ENCODE measurements around the gene MNT.
A peak's percentile ranks its signal among the peaks of the same experiment; 100 is the strongest.

Gene MNT

GRCh38 chr17:2415081-2415480 lies 14.2 kb upstream of the MNT start:
- DNase-seq = no peak
- no peak for TF ChIP-seq CTCF (IDR thresholded peaks at IDR 0.05; ENCODE audit: low read depth, low read length)
- Histone ChIP-seq H3K36me3 (peaks cover 61% of the 10 kb centered on the region), H3K9me3 (ENCODE audit: severe bottlenecking) (no peaks in the 10 kb centered on the region), H3K27me3 (ENCODE audit: insufficient read depth, low read depth, severe bottlenecking) (no peaks in the 10 kb centered on the region), H3K27ac (no peak overlapping the region), H3K4me3 (ENCODE audit: low read depth, low read length) (no peak overlapping the region)

- Histone ChIP-seq H3K36me3 (peaks cover 56% of the 10 kb centered on the region), H3K27ac (no peak overlapping the region), H3K4me3 (ENCODE audit: low read depth, low read length) (no peak overlapping the region), H3K27me3 (ENCODE audit: insufficient read depth, low read depth, severe bottlenecking) (no peaks in the 10 kb centered on the region), H3K9me3 (ENCODE audit: severe bottlenecking) (no peaks in the 10 kb centered on the region)
- no peak for TF ChIP-seq CTCF (IDR thresholded peaks at IDR 0.05; ENCODE audit: low read depth, low read length)
- DNase-seq = no peak
Observed at GRCh38 chr17:2414446-2415064, 13.7 kb upstream of the MNT start.

- H3K4me3 ChIP-seq (ENCODE audit: low read depth, low read length) = no peak overlapping the region
- TF ChIP-seq CTCF (IDR thresholded peaks at IDR 0.05; ENCODE audit: low read depth, low read length) = peak; percentile 16; the same call in 1 of the 2 replicates
- H3K27me3 ChIP-seq (ENCODE audit: insufficient read depth, low read depth, severe bottlenecking) = no peaks in the 10 kb centered on the region
- H3K9me3 ChIP-seq (ENCODE audit: severe bottlenecking) = no peaks in the 10 kb centered on the region
- peaks cover 36% of the 10 kb centered on the region for H3K36me3 ChIP-seq
- no peak for DNase-seq
- no peak overlapping the region for H3K27ac ChIP-seq
Observed at GRCh38 chr17:2412561-2413021, 11.7 kb upstream of the MNT start.

GRCh38 chr17:2410951-2411350 lies 10.1 kb upstream of the MNT start:
- no peak for DNase-seq
- Histone ChIP-seq H3K4me3 (ENCODE audit: low read depth, low read length) (no peak overlapping the region), H3K27ac (no peak overlapping the region), H3K9me3 (ENCODE audit: severe bottlenecking) (no peaks in the 10 kb centered on the region), H3K36me3 (peaks cover 31% of the 10 kb centered on the region), H3K27me3 (ENCODE audit: insufficient read depth, low read depth, severe bottlenecking) (no peaks in the 10 kb centered on the region)
- no peak for TF ChIP-seq CTCF (IDR thresholded peaks at IDR 0.05; ENCODE audit: low read depth, low read length)

- no peaks in the 10 kb centered on the region for H3K9me3 ChIP-seq (ENCODE audit: severe bottlenecking)
- no peak overlapping the region for H3K4me3 ChIP-seq (ENCODE audit: low read depth, low read length)
- H3K36me3 ChIP-seq = peaks cover 17% of the 10 kb centered on the region
- no peak for TF ChIP-seq CTCF (IDR thresholded peaks at IDR 0.05; ENCODE audit: low read depth, low read length)
- H3K27ac ChIP-seq = peak overlapping the region; percentile 31; the same call in 1 of the 2 replicates
- H3K27me3 ChIP-seq (ENCODE audit: insufficient read depth, low read depth, severe bottlenecking) = no peaks in the 10 kb centered on the region
- DNase-seq = no peak
Observed at GRCh38 chr17:2406903-2407790, 6.3 kb upstream of the MNT start.
